ENCODE measurements around the gene FADS1.
A peak's percentile ranks its signal among the peaks of the same experiment; 100 is the strongest.

Gene FADS1

GRCh38 chr11:61861634-61862033 lies 44.8 kb upstream of the FADS1 start:
- no peak for DNase-seq
- no peaks in the 10 kb centered on the region for H3K27me3 ChIP-seq
- H3K4me3 ChIP-seq (ENCODE audit: low read depth, low read length), result no peak overlapping the region
- no peaks in the 10 kb centered on the region for H3K4me1 ChIP-seq
- no peaks in the 10 kb centered on the region; the same call in 1 of the 2 replicates for H3K36me3 ChIP-seq
- TF ChIP-seq, protein P1, sequence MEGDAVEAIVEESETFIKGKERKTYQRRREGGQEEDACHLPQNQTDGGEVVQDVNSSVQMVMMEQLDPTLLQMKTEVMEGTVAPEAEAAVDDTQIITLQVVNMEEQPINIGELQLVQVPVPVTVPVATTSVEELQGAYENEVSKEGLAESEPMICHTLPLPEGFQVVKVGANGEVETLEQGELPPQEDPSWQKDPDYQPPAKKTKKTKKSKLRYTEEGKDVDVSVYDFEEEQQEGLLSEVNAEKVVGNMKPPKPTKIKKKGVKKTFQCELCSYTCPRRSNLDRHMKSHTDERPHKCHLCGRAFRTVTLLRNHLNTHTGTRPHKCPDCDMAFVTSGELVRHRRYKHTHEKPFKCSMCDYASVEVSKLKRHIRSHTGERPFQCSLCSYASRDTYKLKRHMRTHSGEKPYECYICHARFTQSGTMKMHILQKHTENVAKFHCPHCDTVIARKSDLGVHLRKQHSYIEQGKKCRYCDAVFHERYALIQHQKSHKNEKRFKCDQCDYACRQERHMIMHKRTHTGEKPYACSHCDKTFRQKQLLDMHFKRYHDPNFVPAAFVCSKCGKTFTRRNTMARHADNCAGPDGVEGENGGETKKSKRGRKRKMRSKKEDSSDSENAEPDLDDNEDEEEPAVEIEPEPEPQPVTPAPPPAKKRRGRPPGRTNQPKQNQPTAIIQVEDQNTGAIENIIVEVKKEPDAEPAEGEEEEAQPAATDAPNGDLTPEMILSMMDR (IDR thresholded peaks at IDR 0.05; ENCODE audit: low read depth, low read length), result no peak
- no peaks in the 10 kb centered on the region for H3K9me3 ChIP-seq

DNA sequence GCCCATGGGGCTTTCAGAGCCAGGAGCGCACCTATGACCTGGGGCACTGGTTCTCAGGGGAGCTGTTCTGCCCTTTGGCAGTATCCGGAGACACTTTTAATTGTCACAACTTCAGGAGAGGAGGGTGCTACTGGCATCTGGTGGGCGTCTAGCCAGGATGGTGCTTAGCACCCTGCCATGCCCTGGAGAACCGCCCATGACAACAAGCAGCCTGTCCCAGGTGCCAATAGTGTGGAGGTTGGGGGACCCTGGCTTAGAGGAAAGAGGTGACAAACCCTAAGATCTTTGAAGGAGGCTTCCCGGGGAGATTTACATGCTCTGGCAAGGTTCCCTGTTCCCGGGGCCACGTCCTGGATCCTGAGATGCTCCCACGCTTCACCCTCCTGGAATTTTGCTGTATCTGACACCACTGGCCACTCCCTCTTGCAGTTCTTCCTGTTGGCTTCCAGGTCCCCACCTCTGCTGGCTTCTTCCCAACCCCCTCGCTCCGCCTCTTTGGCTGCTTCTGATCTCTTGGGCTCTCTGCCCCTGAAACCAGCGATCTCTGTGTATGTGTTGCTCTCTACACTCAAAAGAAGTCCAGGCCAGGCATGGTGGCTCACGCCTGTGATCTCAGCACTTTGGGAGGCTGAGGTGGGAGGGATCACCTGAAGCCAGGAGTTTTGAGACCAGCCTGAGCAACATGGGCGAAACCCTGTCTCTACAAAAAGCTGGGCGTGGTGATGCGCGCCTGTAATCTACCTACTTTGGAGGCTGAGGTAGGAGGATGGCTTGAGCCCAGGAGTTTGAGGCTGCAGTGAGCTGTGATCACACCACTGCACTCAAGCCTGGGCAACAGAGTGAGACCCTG lies 43.5 kb upstream of the FADS1 start:
- H3K27me3 ChIP-seq, result no peaks in the 10 kb centered on the region
- DNase-seq, result no peak
- TF ChIP-seq, protein P1 (IDR thresholded peaks at IDR 0.05; ENCODE audit: low read depth, low read length), result no peak
- no peaks in the 10 kb centered on the region; the same call in 1 of the 2 replicates for H3K36me3 ChIP-seq
- no peaks in the 10 kb centered on the region for H3K4me1 ChIP-seq
- no peak overlapping the region for H3K4me3 ChIP-seq (ENCODE audit: low read depth, low read length)
- H3K9me3 ChIP-seq, result no peaks in the 10 kb centered on the region

DNA sequence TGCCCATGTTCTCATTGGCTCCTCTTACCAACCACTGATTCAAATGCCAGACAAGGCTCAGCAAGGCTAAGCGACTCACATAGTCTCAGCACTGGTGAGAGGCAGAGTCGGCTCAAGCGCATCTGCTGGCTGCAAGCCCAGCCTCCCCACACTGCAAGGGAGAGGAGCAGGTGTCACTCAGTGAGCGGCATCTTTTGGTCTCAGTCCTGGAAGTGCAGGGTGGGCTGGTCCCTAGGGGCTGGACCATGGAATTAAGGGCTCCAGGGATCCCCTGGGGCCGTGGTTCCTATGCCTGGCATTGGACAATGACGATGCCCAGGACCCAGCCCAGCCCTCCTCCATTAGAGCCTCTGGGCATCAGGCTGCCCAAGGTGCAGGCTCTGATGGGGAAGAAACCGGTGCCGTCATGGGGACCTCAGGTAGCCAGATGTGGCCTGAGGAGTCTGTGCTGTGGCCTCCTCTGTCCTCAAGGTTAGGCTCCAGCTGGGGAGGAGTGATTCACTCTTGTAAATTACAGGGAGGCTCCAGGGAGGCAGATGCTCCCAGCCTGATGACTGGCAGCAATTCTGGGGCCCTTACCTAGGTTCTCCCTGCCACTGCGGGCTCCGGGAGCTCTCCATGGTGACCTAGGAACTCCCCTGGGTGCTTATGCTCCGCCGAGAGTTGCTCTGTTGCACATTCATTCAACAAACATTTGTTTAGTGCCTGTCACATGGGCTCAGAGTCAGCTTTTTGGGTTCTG lies 39.3 kb upstream of the FADS1 start:
- H3K27me3 ChIP-seq, result no peaks in the 10 kb centered on the region
- TF ChIP-seq, protein P1 (IDR thresholded peaks at IDR 0.05; ENCODE audit: low read depth, low read length), result no peak
- no peaks in the 10 kb centered on the region for H3K9me3 ChIP-seq
- H3K4me1 ChIP-seq, result no peaks in the 10 kb centered on the region
- peaks cover 7% of the 10 kb centered on the region; the same call in 1 of the 2 replicates for H3K36me3 ChIP-seq
- peak; percentile 60 for DNase-seq
- H3K4me3 ChIP-seq (ENCODE audit: low read depth, low read length), result no peak overlapping the region

DNA sequence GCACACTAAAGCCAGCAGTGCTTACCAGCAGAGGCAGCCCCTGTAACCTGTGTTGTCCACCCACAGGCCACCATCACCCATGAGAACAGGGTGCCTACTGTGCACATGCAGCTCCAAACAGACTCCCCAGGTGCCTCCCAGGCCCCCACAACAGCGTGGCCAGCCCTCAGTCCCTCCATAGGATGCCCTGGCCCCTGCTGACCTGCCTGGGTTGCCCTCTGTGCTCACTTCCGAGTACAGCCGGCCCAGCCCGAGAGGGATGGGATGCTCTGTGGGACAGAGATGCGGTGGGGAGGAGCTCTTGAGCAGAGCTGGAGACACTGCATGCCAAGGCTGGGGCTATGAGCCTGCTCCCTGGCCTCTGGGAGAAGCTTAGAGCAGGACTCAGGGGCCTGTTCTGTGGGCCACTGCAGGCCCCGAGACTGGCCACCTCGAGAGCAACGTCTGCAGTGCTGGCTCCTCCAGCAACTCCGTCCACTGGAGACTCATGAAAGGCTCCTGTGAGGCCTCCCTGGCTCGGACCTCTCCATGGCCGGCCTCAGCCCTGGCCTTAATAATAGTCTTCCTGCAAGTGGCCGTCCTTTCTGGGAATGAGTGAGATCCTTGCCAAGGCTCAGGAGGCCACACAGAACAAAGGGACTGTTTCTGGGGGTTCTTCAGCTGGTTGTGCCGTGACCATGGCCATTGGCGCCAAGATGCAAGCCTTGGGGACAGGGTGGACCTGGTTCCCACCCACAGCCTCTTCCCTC lies 38.3 kb upstream of the FADS1 start:
- TF ChIP-seq, protein P1 (IDR thresholded peaks at IDR 0.05; ENCODE audit: low read depth, low read length), result no peak
- Histone ChIP-seq H3K27me3 (no peaks in the 10 kb centered on the region), H3K36me3 (peaks cover 7% of the 10 kb centered on the region; the same call in 1 of the 2 replicates), H3K9me3 (no peaks in the 10 kb centered on the region), H3K4me3 (ENCODE audit: low read depth, low read length) (no peak overlapping the region), H3K4me1 (no peaks in the 10 kb centered on the region)
- no peak for DNase-seq

DNA sequence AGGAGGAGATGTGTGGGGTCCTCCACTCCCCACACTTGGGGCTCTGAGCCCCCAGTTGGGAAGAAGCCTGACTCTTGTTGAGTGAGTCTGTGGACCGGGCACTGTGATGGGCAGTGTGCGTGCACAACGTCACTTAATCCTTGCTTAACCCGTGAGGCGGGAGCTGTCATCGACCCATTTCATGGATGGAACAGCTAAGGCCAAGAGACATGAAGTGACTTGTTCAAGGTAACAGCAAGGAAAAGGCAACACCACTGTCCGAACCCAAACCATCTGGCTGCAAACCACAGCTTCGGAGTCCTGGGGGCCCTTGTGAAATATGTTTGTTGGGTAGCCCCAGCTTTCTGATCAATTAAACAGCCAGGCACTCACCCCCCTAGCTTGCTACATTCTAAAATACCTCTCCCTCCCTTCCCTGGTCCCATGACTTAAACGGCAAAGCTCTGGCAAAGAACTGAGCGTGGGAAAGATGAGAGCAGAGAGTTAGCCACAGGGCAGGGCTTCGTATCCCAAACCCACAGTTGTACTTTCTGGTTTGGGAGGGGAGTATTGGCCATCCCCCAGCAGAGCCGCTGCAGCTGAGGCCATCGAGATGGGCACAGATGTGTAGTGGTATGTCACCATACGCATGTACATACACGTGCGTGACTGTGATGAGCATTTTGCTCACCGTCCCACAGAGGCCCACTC lies 37.5 kb upstream of the FADS1 start:
- no peak for DNase-seq
- peaks cover 7% of the 10 kb centered on the region; the same call in 1 of the 2 replicates for H3K36me3 ChIP-seq
- H3K4me3 ChIP-seq (ENCODE audit: low read depth, low read length), result no peak overlapping the region
- H3K27me3 ChIP-seq, result no peaks in the 10 kb centered on the region
- TF ChIP-seq, protein P1 (IDR thresholded peaks at IDR 0.05; ENCODE audit: low read depth, low read length), result no peak
- H3K4me1 ChIP-seq, result no peaks in the 10 kb centered on the region
- no peaks in the 10 kb centered on the region for H3K9me3 ChIP-seq
